Effector memory CD4-positive, alpha-beta T cell (primary cell): ENCODE results near the gene SP140.
"Not testable (repeated sequence)": the region's sequence is repeated elsewhere in the genome, so short reads cannot be mapped to it uniquely, and the experiment has no call there.

Experiments used
- DNase-seq, 3 donors: peaks; one replicate each; pipeline ENCODE4 v3.0.0-alpha.2; 2020
- H3K27ac ChIP-seq: 2 replicates; pipeline ENCODE4 v1.7.0; 2013; ENCODE audit warnings: mild to moderate bottlenecking, low read length, moderate library complexity; ENCODE audit not compliant: insufficient read depth, poor library complexity, severe bottlenecking
- H3K27me3 ChIP-seq: replicated peaks from 2 replicates; pipeline ENCODE4 v1.7.0; 2013; ENCODE audit warnings: mild to moderate bottlenecking, low read length; ENCODE audit not compliant: insufficient read depth, control insufficient read depth, poor library complexity, severe bottlenecking
- H3K36me3 ChIP-seq: 2 replicates; pipeline ENCODE4 v1.7.0; 2013; ENCODE audit warnings: mild to moderate bottlenecking, low read length, moderate library complexity; ENCODE audit not compliant: control insufficient read depth, insufficient read depth
- H3K4me1 ChIP-seq: 2 replicates; pipeline ENCODE4 v1.7.0; 2013; ENCODE audit warnings: low read length, mild to moderate bottlenecking; ENCODE audit not compliant: control insufficient read depth, insufficient read depth, poor library complexity, severe bottlenecking
- H3K4me3 ChIP-seq: 2 replicates; pipeline ENCODE4 v1.7.0; 2013; ENCODE audit warnings: low read length, low read depth, mild to moderate bottlenecking; ENCODE audit not compliant: insufficient read depth, poor library complexity, severe bottlenecking
- H3K9me3 ChIP-seq: 2 replicates; pipeline ENCODE4 v1.7.0; 2013; ENCODE audit warnings: mild to moderate bottlenecking, low read length, moderate library complexity; ENCODE audit not compliant: control insufficient read depth

The SP140 gene

GRCh38 chr2:230308402-230309000 is 83.0 kb downstream of the SP140 start:
- no peaks in the 10 kb centered on the region for H3K4me1 ChIP-seq
- no peaks in the 10 kb centered on the region for H3K9me3 ChIP-seq
- DNase-seq: no peak
- no peak overlapping the region for H3K27ac ChIP-seq
- H3K27me3 ChIP-seq: no peaks in the 10 kb centered on the region
- no peak overlapping the region for H3K4me3 ChIP-seq
- H3K36me3 ChIP-seq: peaks cover 18% of the 10 kb centered on the region

GRCh38 chr2:230310792-230311191 is 85.3 kb downstream of the SP140 start:
- H3K27me3 ChIP-seq, H3K4me1 ChIP-seq, DNase-seq, H3K27ac ChIP-seq, H3K9me3 ChIP-seq, H3K4me3 ChIP-seq: not testable (repeated sequence)
- H3K36me3 ChIP-seq: peaks cover 18% of the 10 kb centered on the region

GRCh38 chr2:230311634-230312033 is 86.1 kb downstream of the SP140 start:
- not testable (repeated sequence) for H3K4me1 ChIP-seq, H3K27ac ChIP-seq, H3K4me3 ChIP-seq, H3K27me3 ChIP-seq, DNase-seq, H3K9me3 ChIP-seq
- peaks cover 17% of the 10 kb centered on the region for H3K36me3 ChIP-seq

- no peak for DNase-seq
- Histone ChIP-seq H3K27me3 (no peaks in the 10 kb centered on the region), H3K27ac (no peak overlapping the region)
Measured at GRCh38 chr2:230312638-230313037, 87.1 kb downstream of the SP140 start.

GRCh38 chr2:230317366-230317765 is 91.8 kb downstream of the SP140 start:
- Histone ChIP-seq H3K9me3 (no peaks in the 10 kb centered on the region), H3K4me1 (peaks cover 39% of the 10 kb centered on the region), H3K36me3 (peaks cover 7% of the 10 kb centered on the region), H3K27ac (peak overlapping the region; percentile 48), H3K4me3 (no peak overlapping the region), H3K27me3 (no peaks in the 10 kb centered on the region)
- DNase-seq: no peak

More at GRCh38 chr2:230312638-230313037, 87.1 kb downstream of the SP140 start:
- Histone ChIP-seq H3K9me3 (no peaks in the 10 kb centered on the region), H3K4me3 (no peak overlapping the region), H3K36me3 (peaks cover 12% of the 10 kb centered on the region), H3K4me1 (peaks cover 6% of the 10 kb centered on the region)

GRCh38 chr2:230318190-230319121 is 92.9 kb downstream of the SP140 start:
- no peaks in the 10 kb centered on the region for H3K27me3 ChIP-seq
- H3K27ac ChIP-seq: peak overlapping the region; percentile 52
- peaks cover 39% of the 10 kb centered on the region for H3K4me1 ChIP-seq
- no peaks in the 10 kb centered on the region for H3K9me3 ChIP-seq
- H3K36me3 ChIP-seq: no peaks in the 10 kb centered on the region
- no peak overlapping the region for H3K4me3 ChIP-seq
- DNase-seq: no peak

- DNase-seq: peak; percentile 33 to 58 (median 56)
- Histone ChIP-seq H3K36me3 (no peaks in the 10 kb centered on the region), H3K4me3 (no peak overlapping the region), H3K27ac (peak overlapping the region; percentile 52), H3K9me3 (no peaks in the 10 kb centered on the region), H3K27me3 (no peaks in the 10 kb centered on the region), H3K4me1 (peaks cover 39% of the 10 kb centered on the region)
Measured at GRCh38 chr2:230319211-230319862, 93.8 kb downstream of the SP140 start.

- Histone ChIP-seq H3K36me3 (no peaks in the 10 kb centered on the region), H3K4me3 (no peak overlapping the region), H3K27me3 (no peaks in the 10 kb centered on the region), H3K9me3 (no peaks in the 10 kb centered on the region), H3K4me1 (peaks cover 39% of the 10 kb centered on the region), H3K27ac (no peak overlapping the region)
- no peak for DNase-seq
Measured at GRCh38 chr2:230321031-230321430, 95.5 kb downstream of the SP140 start.

- no peak for DNase-seq
- H3K4me1 ChIP-seq: peaks cover 37% of the 10 kb centered on the region
Measured at GRCh38 chr2:230322561-230323384, 97.2 kb downstream of the SP140 start.

More at GRCh38 chr2:230322561-230323384, 97.2 kb downstream of the SP140 start:
- no peaks in the 10 kb centered on the region for H3K9me3 ChIP-seq
- H3K27ac ChIP-seq: no peak overlapping the region
- no peaks in the 10 kb centered on the region for H3K36me3 ChIP-seq
- no peaks in the 10 kb centered on the region for H3K27me3 ChIP-seq
- H3K4me3 ChIP-seq: no peak overlapping the region
